SK-N-SH treated with all-trans-retinoic acid at 6 μM for 48 hours (cell line): ENCODE results near the gene OR51V1.

Source experiments
- ATAC-seq: fragments of 200-7000 bp; cut with Tn5 transposase; 3 replicates; pipeline ENCODE4 v1.9.1; 2020; ENCODE audit warnings: mild to moderate bottlenecking, moderate library complexity
- ARNTL ChIP-seq: fragments of 450-650 bp; formaldehyde crosslinking; IDR thresholded peaks from 2 replicates; pipeline ENCODE4 v1.5.0; 2020; ENCODE audit warnings: low read depth, mild to moderate bottlenecking, moderate library complexity, borderline replicate concordance
- BACH2 ChIP-seq: fragments of 250-450 bp; sonication (Bioruptor Pico); IDR thresholded peaks from 2 replicates; pipeline ENCODE4 v1.9.0; 2021; ENCODE audit warnings: mild to moderate bottlenecking, borderline replicate concordance
- CSRNP3 ChIP-seq: fragments of 250-450 bp; sonication (Bioruptor Pico); IDR thresholded peaks from 2 replicates; pipeline ENCODE4 v1.5.1; 2021; ENCODE audit warnings: mild to moderate bottlenecking, moderate library complexity
- ISL1 ChIP-seq: fragments of 250-450 bp; sonication (Bioruptor Pico); IDR thresholded peaks from 2 replicates; pipeline ENCODE4 v2.1.2; 2022; ENCODE audit warnings: mild to moderate bottlenecking, moderate library complexity
- OSR1 ChIP-seq: fragments of 250-450 bp; sonication (Bioruptor Pico); IDR thresholded peaks from 2 replicates; pipeline ENCODE4 v1.8.0; 2022; ENCODE audit warnings: moderate library complexity, mild to moderate bottlenecking, inconsistent platforms
- PATZ1 ChIP-seq: fragments of 250-450 bp; sonication (Bioruptor Pico); IDR thresholded peaks from 2 replicates; pipeline ENCODE4 v1.8.0; 2020; ENCODE audit warnings: mild to moderate bottlenecking, moderate library complexity, borderline replicate concordance
- POU6F1 ChIP-seq: fragments of 250-450 bp; sonication (Bioruptor Pico); IDR thresholded peaks from 2 replicates; pipeline ENCODE4 v1.8.0; 2021; ENCODE audit warnings: low read depth, mild to moderate bottlenecking, moderate library complexity, borderline replicate concordance
- PPARA ChIP-seq: fragments of 250-450 bp; sonication (Bioruptor Pico); IDR thresholded peaks from 2 replicates; pipeline ENCODE4 v1.5.0; 2020; ENCODE audit warnings: mild to moderate bottlenecking, borderline replicate concordance
- TCF4 ChIP-seq: fragments of 250-450 bp; sonication (Bioruptor Pico); IDR thresholded peaks from 2 replicates; pipeline ENCODE4 v1.8.0; 2021; ENCODE audit warnings: mild to moderate bottlenecking, moderate library complexity, borderline replicate concordance
- TOX ChIP-seq: fragments of 250-450 bp; sonication (Bioruptor Pico); IDR thresholded peaks from 2 replicates; pipeline ENCODE4 v1.8.0; 2021; ENCODE audit warnings: mild to moderate bottlenecking, moderate library complexity, borderline replicate concordance
- TSHZ2 ChIP-seq: fragments of 250-450 bp; sonication (Bioruptor Pico); IDR thresholded peaks from 2 replicates; pipeline ENCODE4 v1.5.0; 2020; ENCODE audit warnings: mild to moderate bottlenecking, moderate library complexity
- ZC3H10 ChIP-seq: fragments of 250-450 bp; sonication (Bioruptor Pico); IDR thresholded peaks from 2 replicates; pipeline ENCODE4 v1.5.1; 2021; ENCODE audit warnings: mild to moderate bottlenecking, moderate library complexity
- ZFP3 ChIP-seq: fragments of 250-450 bp; sonication (Bioruptor Pico); IDR thresholded peaks from 2 replicates; pipeline ENCODE4 v1.5.0; 2020; ENCODE audit warnings: mild to moderate bottlenecking, moderate library complexity
- ZFP30 ChIP-seq: fragments of 450-650 bp; formaldehyde crosslinking; IDR thresholded peaks from 2 replicates; pipeline ENCODE4 v1.5.0; 2022; ENCODE audit warnings: mild to moderate bottlenecking, moderate library complexity
- ZNF565 ChIP-seq: fragments of 450-650 bp; formaldehyde crosslinking; conservative IDR thresholded peaks from 2 replicates; pipeline ENCODE4 v1.5.0; 2020; ENCODE audit warnings: low read depth, mild to moderate bottlenecking, moderate library complexity
- ZNF8 ChIP-seq: fragments of 450-650 bp; formaldehyde crosslinking; IDR thresholded peaks from 2 replicates; pipeline ENCODE4 v1.5.0; 2020; ENCODE audit warnings: mild to moderate bottlenecking, moderate library complexity

Gene OR51V1

GRCh38 chr11:5242933-5243815, 42.7 kb upstream of the OR51V1 start:
- TF ChIP-seq ISL1: no peak
- no peak for TF ChIP-seq POU6F1 (CRISPR knock-in tag)
- no peak for TF ChIP-seq ARNTL (CRISPR knock-in tag)
- no peak for TF ChIP-seq PPARA (CRISPR knock-in tag)
- TF ChIP-seq TSHZ2 (CRISPR knock-in tag): no peak
- TF ChIP-seq ZNF8 (CRISPR knock-in tag): no peak
- TF ChIP-seq ZFP30 (CRISPR knock-in tag): no peak
- TF ChIP-seq ZFP3: no peak
- no peak for TF ChIP-seq PATZ1 (CRISPR knock-in tag)
- TF ChIP-seq OSR1 (CRISPR knock-in tag): no peak
- no peak for TF ChIP-seq ZC3H10 (CRISPR knock-in tag)
- TF ChIP-seq ZNF565 (CRISPR knock-in tag): no peak
- no peak for TF ChIP-seq TOX (CRISPR knock-in tag)
- TF ChIP-seq, all 23 proteins: peak for 0
- no peak for ATAC-seq

- no peak for TF ChIP-seq BACH2
- no peak for ATAC-seq
Observed at GRCh38 chr11:5242208-5242607, 41.7 kb upstream of the OR51V1 start.

- ATAC-seq: no peak
- TF ChIP-seq CSRNP3 (CRISPR knock-in tag): no peak
Observed at GRCh38 chr11:5241458-5241857, 41.0 kb upstream of the OR51V1 start.

- ATAC-seq: no peak
- TF ChIP-seq TCF4 (CRISPR knock-in tag): no peak
Observed at GRCh38 chr11:5240458-5240857, 40.0 kb upstream of the OR51V1 start.

- no peak for ATAC-seq
- TF ChIP-seq PPARA (CRISPR knock-in tag) (no peak), ZFP3 (no peak), ISL1 (no peak), ZNF8 (CRISPR knock-in tag) (no peak), TSHZ2 (CRISPR knock-in tag) (no peak), ZNF565 (CRISPR knock-in tag) (no peak), PATZ1 (CRISPR knock-in tag) (no peak), TCF4 (CRISPR knock-in tag) (no peak)
Observed at GRCh38 chr11:5240056-5240455, 39.6 kb upstream of the OR51V1 start.
